Left lung (tissue), 10 donors: ENCODE data around the gene TTI1. TPM values are rescaled to one million over a fixed set of nuclear protein-coding genes. Genes with fewer than 3 reads are reported as not detected.

ENCODE experiments used
- ATAC-seq: fragments of 200-7000 bp; cut with Tn5 transposase; one replicate; pipeline ENCODE4 v1.9.1; 2020; ENCODE audit warnings: moderate library complexity
- DNase-seq, 4 donors: peaks; one replicate each; pipeline ENCODE4 v3.0.0-alpha.2; 2013 to 2020
- H3K27ac ChIP-seq, 2 donors: fragments of 200-600 bp; sonication (generic) in 1 of 2; one replicate each; pipeline versions ENCODE4 v1.5.0 to v1.8.0; 2020 to 2021
- H3K27me3 ChIP-seq, 2 donors: fragments of 200-600 bp; sonication (generic) in 1 of 2; one replicate each; pipeline versions ENCODE4 v1.5.0 to v1.8.0; 2020 to 2021
- H3K36me3 ChIP-seq, 2 donors: fragments of 200-600 bp; sonication (generic) in 1 of 2; one replicate each; pipeline versions ENCODE4 v1.5.0 to v1.8.0; 2020 to 2021
- H3K4me1 ChIP-seq, 2 donors: fragments of 200-600 bp; one replicate each; pipeline ENCODE4 v1.8.0; 2021
- H3K4me3 ChIP-seq, 2 donors: fragments of 200-600 bp; sonication (generic) in 1 of 2; one replicate each; pipeline versions ENCODE4 v1.5.0 to v1.8.0; 2020 to 2021; ENCODE audit warnings: mild to moderate bottlenecking in 1 of 2
- H3K9me3 ChIP-seq, 2 donors: fragments of 200-600 bp; sonication (generic) in 1 of 2; one replicate each; pipeline versions ENCODE4 v1.5.0 to v1.8.0; 2020 to 2021
- intact Hi-C, 2 donors: fragments of 100-400 bp; cut with DNase I; formaldehyde crosslinking; loops; one replicate each; pipeline versions ENCODE4 v1.11.2 to v1.14.2; 2022
- polyA plus RNA-seq, 6 donors: library from polyadenylated mRNA; unstranded; fragments of 120-200 nt; gene quantifications; one replicate each; pipeline ENCODE4 v1.2.1, GENCODE V29; 2013; ENCODE audit not compliant: insufficient read length in 6 of 6
- total RNA-seq, 2 donors: library from RNA; stranded (reverse); fragmentation: NEBNext Ultra II Directional; extraction: Animal tissue kit (Norgen Biotek cat#: 25700); gene quantifications; one replicate each; pipeline ENCODE4 v1.2.1, GENCODE V29; 2021
- TF ChIP-seq, protein P1 (sequence below), 2 donors: fragments of 200-600 bp; sonication (generic) in 1 of 2; IDR thresholded peaks; one replicate each; pipeline versions ENCODE4 v1.5.0 to v1.8.0; 2021; ENCODE audit warnings: antibody characterized with exemption in 2 of 2
- donor health status: DM: no; HTN: yes; CAD: no.
- donor health status: DM: no; HTN: no; CAD: no.

Gene TTI1
- total and polyA plus RNA-seq, 8 donors = 16.9 to 32.5 (median 29.6) TPM

- Histone ChIP-seq H3K27ac (no peak overlapping the region), H3K4me3 (no peak overlapping the region), H3K36me3 (peaks cover 0 to 39% of the 10 kb centered on the region in 2 donors), H3K27me3 (no peaks in the 10 kb centered on the region), H3K4me1 (peaks cover 10 to 16% of the 10 kb centered on the region in 2 donors), H3K9me3 (no peaks in the 10 kb centered on the region)
- intact Hi-C loops = no loop called here
- DNase-seq = no peak
- TF ChIP-seq, protein P1, sequence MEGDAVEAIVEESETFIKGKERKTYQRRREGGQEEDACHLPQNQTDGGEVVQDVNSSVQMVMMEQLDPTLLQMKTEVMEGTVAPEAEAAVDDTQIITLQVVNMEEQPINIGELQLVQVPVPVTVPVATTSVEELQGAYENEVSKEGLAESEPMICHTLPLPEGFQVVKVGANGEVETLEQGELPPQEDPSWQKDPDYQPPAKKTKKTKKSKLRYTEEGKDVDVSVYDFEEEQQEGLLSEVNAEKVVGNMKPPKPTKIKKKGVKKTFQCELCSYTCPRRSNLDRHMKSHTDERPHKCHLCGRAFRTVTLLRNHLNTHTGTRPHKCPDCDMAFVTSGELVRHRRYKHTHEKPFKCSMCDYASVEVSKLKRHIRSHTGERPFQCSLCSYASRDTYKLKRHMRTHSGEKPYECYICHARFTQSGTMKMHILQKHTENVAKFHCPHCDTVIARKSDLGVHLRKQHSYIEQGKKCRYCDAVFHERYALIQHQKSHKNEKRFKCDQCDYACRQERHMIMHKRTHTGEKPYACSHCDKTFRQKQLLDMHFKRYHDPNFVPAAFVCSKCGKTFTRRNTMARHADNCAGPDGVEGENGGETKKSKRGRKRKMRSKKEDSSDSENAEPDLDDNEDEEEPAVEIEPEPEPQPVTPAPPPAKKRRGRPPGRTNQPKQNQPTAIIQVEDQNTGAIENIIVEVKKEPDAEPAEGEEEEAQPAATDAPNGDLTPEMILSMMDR (IDR thresholded peaks at IDR 0.05) = no peak
- no peak for ATAC-seq
Measured at GRCh38 chr20:38078084-38078483, 44.8 kb upstream of the TTI1 start.

- no peak for DNase-seq
- ATAC-seq = no peak
- H3K9me3 ChIP-seq = no peaks in the 10 kb centered on the region
- no peaks in the 10 kb centered on the region for H3K27me3 ChIP-seq
- H3K27ac ChIP-seq = no peak overlapping the region
- intact Hi-C loops = no loop called here
- H3K4me1 ChIP-seq = peaks cover 10 to 14% of the 10 kb centered on the region in 2 donors
- TF ChIP-seq, protein P1 (IDR thresholded peaks at IDR 0.05) = no peak
- H3K36me3 ChIP-seq = peaks cover 0 to 37% of the 10 kb centered on the region in 2 donors
- H3K4me3 ChIP-seq = no peak overlapping the region
Measured at GRCh38 chr20:38076548-38076947, 43.3 kb upstream of the TTI1 start.

DNA sequence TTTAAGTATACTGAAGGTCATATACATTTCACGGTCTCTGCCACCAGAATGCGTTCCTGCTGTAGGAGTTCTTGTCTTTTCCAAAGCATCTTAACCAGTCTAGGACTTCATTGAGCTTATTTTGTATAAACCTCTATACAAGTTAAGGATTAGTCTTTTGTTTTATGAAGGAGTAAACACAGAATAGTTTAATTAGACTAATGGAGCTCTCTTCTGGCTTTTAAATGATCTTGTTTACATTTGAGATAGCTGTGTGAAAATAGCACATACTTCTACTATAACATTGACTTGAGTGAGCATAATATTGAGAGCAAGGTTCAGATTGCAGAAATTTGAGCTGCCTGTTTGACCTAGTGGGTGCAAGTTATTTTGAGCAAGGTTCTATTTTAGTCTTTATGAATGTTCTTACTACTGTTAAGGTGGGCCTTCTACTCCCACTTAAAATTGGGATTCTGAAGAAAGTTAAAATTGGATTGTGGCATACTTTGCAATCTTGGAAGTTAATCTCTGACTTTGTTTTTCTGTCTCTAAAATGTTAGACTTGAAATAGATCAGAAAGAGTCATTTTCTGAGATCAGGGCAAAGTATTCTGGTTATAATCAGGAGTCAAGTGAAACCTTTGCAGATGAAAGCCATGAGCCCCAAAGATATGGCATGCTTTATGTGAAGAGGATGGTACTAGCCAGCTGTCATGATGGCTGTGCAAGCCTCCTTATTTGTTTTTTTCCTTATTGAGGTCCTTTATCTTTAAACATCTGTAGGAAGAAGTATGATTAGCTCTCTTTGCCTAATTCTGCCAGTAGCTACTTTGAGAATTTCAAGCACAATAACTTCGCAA lies 42.1 kb upstream of the TTI1 start:
- TF ChIP-seq, protein P1 (IDR thresholded peaks at IDR 0.05) = no peak
- Histone ChIP-seq H3K36me3 (peaks cover 0 to 46% of the 10 kb centered on the region in 2 donors), H3K4me1 (peaks cover 10 to 14% of the 10 kb centered on the region in 2 donors), H3K27ac (peak overlapping the region in 1 of 2 donors; percentile 28), H3K4me3 (no peak overlapping the region), H3K27me3 (no peaks in the 10 kb centered on the region), H3K9me3 (no peaks in the 10 kb centered on the region)
- intact Hi-C loops = no loop called here
- ATAC-seq (no peak), DNase-seq (no peak)

- ATAC-seq (peak; percentile 93), DNase-seq (peak in 3 of 4 donors; percentile 46 to 93 (median 91))
- Histone ChIP-seq H3K27ac (peak overlapping the region; percentile 4 to 55), H3K9me3 (no peaks in the 10 kb centered on the region), H3K4me3 (no peak overlapping the region), H3K27me3 (no peaks in the 10 kb centered on the region), H3K4me1 (peaks cover 10 to 14% of the 10 kb centered on the region in 2 donors), H3K36me3 (peaks cover 0 to 54% of the 10 kb centered on the region in 2 donors)
- TF ChIP-seq, protein P1 (IDR thresholded peaks at IDR 0.05) = peak; percentile 64 to 71
- intact Hi-C loops = loop anchor here in 1 of 2 donors (5.0 kb wide), 1 partner anchor 94 kb away; the partner anchor contains the start of gene TGM2
Measured at GRCh38 chr20:38073307-38074071, 40.2 kb upstream of the TTI1 start.

DNA sequence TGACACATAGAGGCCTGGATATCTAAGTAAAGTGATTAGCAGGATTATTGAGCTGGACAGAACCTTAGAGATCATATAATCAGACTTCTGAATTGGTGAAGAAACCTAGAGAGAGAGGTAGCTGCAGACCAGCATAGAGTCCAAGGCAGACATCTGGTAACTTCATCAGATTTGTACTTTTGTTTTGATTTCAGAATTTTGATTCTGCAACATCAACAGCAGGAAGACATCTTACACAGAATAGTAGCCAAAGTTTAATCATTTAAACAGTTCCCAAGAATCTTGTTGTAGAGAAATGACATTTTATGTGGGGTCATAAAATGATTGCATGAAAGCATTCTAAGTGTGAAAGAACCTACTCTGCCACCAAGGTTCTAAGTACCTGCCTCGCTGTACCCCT lies 39.6 kb upstream of the TTI1 start:
- Histone ChIP-seq H3K27ac (peak overlapping the region in 1 of 2 donors; percentile 4), H3K36me3 (peaks cover 0 to 57% of the 10 kb centered on the region in 2 donors), H3K4me3 (no peak overlapping the region), H3K4me1 (peaks cover 10 to 14% of the 10 kb centered on the region in 2 donors), H3K27me3 (no peaks in the 10 kb centered on the region), H3K9me3 (no peaks in the 10 kb centered on the region)
- DNase-seq (no peak), ATAC-seq (peak; percentile 5)
- intact Hi-C loops = loop anchor here in 1 of 2 donors (5.0 kb wide), 1 partner anchor 94 kb away; the partner anchor contains the start of gene TGM2
- TF ChIP-seq, protein P1 (IDR thresholded peaks at IDR 0.05) = no peak
